ENCODE results near the gene PGA3. TPM values are rescaled to one million over a fixed set of nuclear protein-coding genes. Genes with fewer than 3 reads are reported as not detected.
"Not testable (repeated sequence)": the region's sequence is repeated elsewhere in the genome, so short reads cannot be mapped to it uniquely, and the experiment has no call there.

The PGA3 gene
- total and polyA plus RNA-seq, 5 donors from 2014 or later, result not detected

DNA sequence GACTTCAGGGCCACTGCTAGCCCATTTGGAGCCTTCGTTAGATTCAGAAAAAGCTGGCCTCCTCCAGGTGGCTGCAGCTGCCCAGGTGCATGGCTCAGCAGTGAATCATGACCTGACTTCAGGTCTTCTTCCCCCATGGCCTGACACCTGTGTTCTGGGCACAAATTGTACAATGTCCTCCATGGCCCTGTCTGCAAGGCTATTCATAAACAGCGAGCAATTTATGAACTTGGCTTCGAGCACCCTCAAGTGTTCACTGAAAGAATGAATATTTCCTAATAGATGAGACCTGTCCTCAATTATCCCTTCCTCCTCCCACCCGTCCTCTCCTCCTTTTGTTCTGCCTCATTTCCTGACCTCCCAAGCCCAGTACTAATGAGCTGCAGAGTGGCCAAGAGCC, 29.9 kb upstream of the PGA3 start:
- ATAC-seq (ENCODE audit: low read depth in 2 of 2) (no peak), DNase-seq (no peak)
- Mint-ChIP-seq H3K4me1 (peaks cover 5 to 31% (median 17%) of the 10 kb centered on the region in 4 donors), H3K36me3 (no peaks in the 10 kb centered on the region), H3K4me3 (no peak overlapping the region), H3K27me3 (peaks cover 33% of the 10 kb centered on the region), H3K9me3 (peaks cover 0 to 2% (median 0%) of the 10 kb centered on the region in 7 donors), H3K27ac (peak overlapping the region in 1 of 3 donors; percentile 65)
- H3K27ac ChIP-seq (ENCODE audit: insufficient read depth, low read length, poor library complexity, severe bottlenecking), result no peak overlapping the region
- no peak overlapping the region for H3K4me3 ChIP-seq (ENCODE audit: low read depth, low read length)
- no peaks in the 10 kb centered on the region for H3K36me3 ChIP-seq (ENCODE audit: control insufficient read depth, insufficient read depth, low read length)
- H3K9me3 ChIP-seq (ENCODE audit: control insufficient read depth in 2 of 2, low read length in 2 of 2), result no peaks in the 10 kb centered on the region
- H3K27me3 ChIP-seq (ENCODE audit: control insufficient read depth, insufficient read depth, low read length), result peaks cover 2% of the 10 kb centered on the region
- peaks cover 8% of the 10 kb centered on the region for H3K4me1 ChIP-seq (ENCODE audit: control insufficient read depth, insufficient read depth, low read length, poor library complexity, severe bottlenecking)

DNA sequence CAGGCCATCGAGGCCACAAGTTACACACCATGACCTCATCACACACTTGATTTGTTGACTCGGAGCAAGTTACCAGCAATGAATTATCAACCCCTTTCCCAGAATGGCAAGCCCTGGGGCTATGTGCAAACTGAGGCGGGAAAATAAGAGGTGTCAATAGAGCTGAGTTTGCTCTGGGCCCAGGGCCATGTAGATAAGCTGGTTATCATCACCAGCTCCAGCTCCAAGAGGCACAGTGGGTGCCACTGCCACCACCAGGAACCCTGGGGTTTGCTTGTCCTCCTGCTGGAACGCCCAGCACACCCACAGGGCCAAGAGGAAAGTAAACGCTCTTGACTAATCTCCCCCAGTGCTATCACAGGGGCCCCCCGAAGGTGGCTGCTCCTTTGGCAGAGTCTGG, 29.0 kb upstream of the PGA3 start:
- Mint-ChIP-seq H3K27me3 (peaks cover 38% of the 10 kb centered on the region), H3K36me3 (no peaks in the 10 kb centered on the region), H3K27ac (no peak overlapping the region), H3K4me3 (no peak overlapping the region), H3K4me1 (peaks cover 5 to 26% (median 14%) of the 10 kb centered on the region in 4 donors), H3K9me3 (peaks cover 0 to 2% (median 0%) of the 10 kb centered on the region in 7 donors)
- no peak overlapping the region for H3K4me3 ChIP-seq (ENCODE audit: low read depth, low read length)
- DNase-seq, result no peak
- H3K4me1 ChIP-seq (ENCODE audit: control insufficient read depth, insufficient read depth, low read length, poor library complexity, severe bottlenecking), result peaks cover 8% of the 10 kb centered on the region
- H3K36me3 ChIP-seq (ENCODE audit: control insufficient read depth, insufficient read depth, low read length), result no peaks in the 10 kb centered on the region
- H3K27me3 ChIP-seq (ENCODE audit: control insufficient read depth, insufficient read depth, low read length), result peaks cover 2% of the 10 kb centered on the region
- no peak overlapping the region for H3K27ac ChIP-seq (ENCODE audit: insufficient read depth, low read length, poor library complexity, severe bottlenecking)
- H3K9me3 ChIP-seq (ENCODE audit: control insufficient read depth in 2 of 2, low read length in 2 of 2), result no peaks in the 10 kb centered on the region
- no peak for ATAC-seq (ENCODE audit: low read depth in 2 of 2)

DNA sequence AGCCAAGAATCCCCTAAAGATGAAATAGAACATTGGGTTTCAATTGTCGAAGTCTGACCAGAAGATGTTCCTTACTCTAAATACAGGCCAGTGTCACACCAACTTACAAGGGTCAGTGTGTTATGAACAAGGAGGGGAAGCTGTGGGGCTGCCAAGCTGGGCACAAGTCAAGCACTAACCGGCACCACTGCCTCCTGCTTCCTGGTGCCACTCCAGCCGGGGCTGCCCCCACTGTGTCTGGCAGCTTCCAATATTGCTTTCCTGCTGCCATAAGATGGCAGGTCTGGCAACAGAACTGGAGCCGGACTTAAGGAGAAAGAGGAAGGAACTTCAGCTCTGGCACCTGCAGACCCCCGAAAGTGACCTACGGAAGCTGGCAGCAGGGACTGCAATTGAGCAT, 28.4 kb upstream of the PGA3 start:
- peaks cover 8% of the 10 kb centered on the region for H3K4me1 ChIP-seq (ENCODE audit: control insufficient read depth, insufficient read depth, low read length, poor library complexity, severe bottlenecking)
- DNase-seq, result no peak
- no peak overlapping the region for H3K4me3 Mint-ChIP-seq
- peaks cover 2% of the 10 kb centered on the region for H3K27me3 ChIP-seq (ENCODE audit: control insufficient read depth, insufficient read depth, low read length)
- no peak overlapping the region for H3K27ac ChIP-seq (ENCODE audit: insufficient read depth, low read length, poor library complexity, severe bottlenecking)
- H3K36me3 ChIP-seq (ENCODE audit: control insufficient read depth, insufficient read depth, low read length), result no peaks in the 10 kb centered on the region
- peaks cover 41% of the 10 kb centered on the region for H3K27me3 Mint-ChIP-seq
- no peak overlapping the region for H3K27ac Mint-ChIP-seq
- H3K4me1 Mint-ChIP-seq, result peaks cover 5 to 22% (median 14%) of the 10 kb centered on the region in 4 donors
- ATAC-seq (ENCODE audit: low read depth in 2 of 2), result no peak
- H3K4me3 ChIP-seq (ENCODE audit: low read depth, low read length), result no peak overlapping the region
- H3K9me3 Mint-ChIP-seq, result peaks cover 0 to 2% (median 0%) of the 10 kb centered on the region in 7 donors
- H3K9me3 ChIP-seq (ENCODE audit: control insufficient read depth in 2 of 2, low read length in 2 of 2), result no peaks in the 10 kb centered on the region
- H3K36me3 Mint-ChIP-seq, result no peaks in the 10 kb centered on the region

DNA sequence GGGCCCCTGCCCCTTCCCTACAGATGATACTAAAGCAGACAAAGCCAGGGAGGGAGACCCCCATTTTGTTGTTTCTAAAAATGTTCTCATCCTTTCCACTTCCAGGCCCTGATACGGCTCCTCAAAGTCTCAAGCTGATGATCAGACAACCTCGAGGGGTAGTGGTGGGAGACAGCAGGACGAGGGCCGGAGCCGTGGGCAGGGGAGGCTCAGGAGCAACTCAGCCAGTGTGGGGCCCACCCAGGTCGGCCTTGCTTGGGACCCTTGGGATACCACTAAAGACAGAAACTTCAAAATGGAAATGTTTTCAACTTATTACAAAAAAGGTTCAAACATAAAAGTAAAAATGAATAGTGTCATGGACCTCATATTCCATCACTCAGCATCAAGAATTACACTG, 26.9 kb upstream of the PGA3 start:
- H3K27me3 ChIP-seq (ENCODE audit: control insufficient read depth, insufficient read depth, low read length), result peaks cover 2% of the 10 kb centered on the region
- peaks cover 8% of the 10 kb centered on the region for H3K4me1 ChIP-seq (ENCODE audit: control insufficient read depth, insufficient read depth, low read length, poor library complexity, severe bottlenecking)
- H3K4me3 ChIP-seq (ENCODE audit: low read depth, low read length), result no peak overlapping the region
- Mint-ChIP-seq H3K27me3 (peaks cover 48% of the 10 kb centered on the region), H3K36me3 (no peaks in the 10 kb centered on the region), H3K4me3 (no peak overlapping the region), H3K4me1 (peaks cover 5 to 18% (median 14%) of the 10 kb centered on the region in 4 donors), H3K9me3 (peaks cover 0 to 2% (median 0%) of the 10 kb centered on the region in 7 donors), H3K27ac (no peak overlapping the region)
- DNase-seq (no peak), ATAC-seq (ENCODE audit: low read depth in 2 of 2) (no peak)
- H3K36me3 ChIP-seq (ENCODE audit: control insufficient read depth, insufficient read depth, low read length), result no peaks in the 10 kb centered on the region
- H3K27ac ChIP-seq (ENCODE audit: insufficient read depth, low read length, poor library complexity, severe bottlenecking), result no peak overlapping the region
- H3K9me3 ChIP-seq (ENCODE audit: control insufficient read depth in 2 of 2, low read length in 2 of 2), result no peaks in the 10 kb centered on the region

DNA sequence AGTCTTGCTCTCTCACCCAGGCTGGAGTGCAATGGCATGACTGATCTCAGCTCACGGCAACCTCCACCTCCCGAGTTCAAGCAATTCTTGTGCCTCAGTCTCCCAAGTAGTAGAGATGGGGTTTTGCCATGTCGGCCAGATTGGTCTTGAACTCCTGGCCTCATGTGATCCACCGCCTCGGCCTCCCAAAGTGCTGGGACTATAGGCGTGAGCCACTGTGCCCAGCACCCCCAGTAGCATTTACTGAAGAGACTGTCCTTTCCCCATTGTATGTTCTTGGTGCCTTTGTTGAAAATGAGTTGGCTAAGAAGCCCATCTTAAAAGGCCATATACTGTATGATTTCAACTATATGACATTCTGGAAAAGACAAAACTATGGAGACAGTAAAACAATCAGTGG, 23.1 kb upstream of the PGA3 start:
- not testable (repeated sequence) for ATAC-seq (ENCODE audit: low read depth in 2 of 2); H3K36me3 ChIP-seq (ENCODE audit: control insufficient read depth, insufficient read depth, low read length); DNase-seq; H3K4me1 ChIP-seq (ENCODE audit: control insufficient read depth, insufficient read depth, low read length, poor library complexity, severe bottlenecking); H3K27ac Mint-ChIP-seq; H3K9me3 ChIP-seq (ENCODE audit: control insufficient read depth in 2 of 2, low read length in 2 of 2); H3K27me3 ChIP-seq (ENCODE audit: control insufficient read depth, insufficient read depth, low read length); H3K36me3 Mint-ChIP-seq; H3K9me3 Mint-ChIP-seq; H3K4me3 Mint-ChIP-seq; H3K27ac ChIP-seq (ENCODE audit: insufficient read depth, low read length, poor library complexity, severe bottlenecking); H3K4me1 Mint-ChIP-seq; H3K4me3 ChIP-seq (ENCODE audit: low read depth, low read length)
- H3K27me3 Mint-ChIP-seq, result peaks cover 46% of the 10 kb centered on the region

DNA sequence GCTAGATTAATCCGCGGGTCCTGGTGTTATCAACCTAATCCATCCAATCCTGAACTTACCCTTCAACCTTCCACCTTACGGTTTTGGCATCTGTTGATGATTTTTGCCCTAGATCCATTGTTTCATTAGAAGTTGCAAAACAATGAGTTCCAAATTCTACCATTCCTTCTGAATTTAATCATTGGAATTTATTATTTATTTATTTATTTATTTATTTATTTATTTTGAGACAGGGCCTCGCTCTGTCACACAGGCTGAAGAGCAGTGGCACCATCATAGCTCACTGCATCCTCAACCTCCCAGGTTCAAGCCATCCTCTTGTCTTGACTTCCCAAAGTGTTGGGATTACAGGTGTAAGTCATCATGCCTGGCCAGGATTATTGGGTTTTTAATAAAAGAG, 21.8 kb upstream of the PGA3 start:
- Mint-ChIP-seq H3K36me3 (no peaks in the 10 kb centered on the region), H3K4me1 (no peaks in the 10 kb centered on the region), H3K4me3 (peak overlapping the region in 1 of 4 donors; percentile 27), H3K27me3 (peaks cover 39% of the 10 kb centered on the region), H3K27ac (no peak overlapping the region), H3K9me3 (no peaks in the 10 kb centered on the region)
- no peak for ATAC-seq (ENCODE audit: low read depth in 2 of 2)
- no peaks in the 10 kb centered on the region for H3K36me3 ChIP-seq (ENCODE audit: control insufficient read depth, insufficient read depth, low read length)
- no peak for DNase-seq
- H3K27ac ChIP-seq (ENCODE audit: insufficient read depth, low read length, poor library complexity, severe bottlenecking), result no peak overlapping the region
- H3K9me3 ChIP-seq (ENCODE audit: control insufficient read depth in 2 of 2, low read length in 2 of 2), result no peaks in the 10 kb centered on the region
- peaks cover 2% of the 10 kb centered on the region for H3K27me3 ChIP-seq (ENCODE audit: control insufficient read depth, insufficient read depth, low read length)
- H3K4me1 ChIP-seq (ENCODE audit: control insufficient read depth, insufficient read depth, low read length, poor library complexity, severe bottlenecking), result no peaks in the 10 kb centered on the region
- H3K4me3 ChIP-seq (ENCODE audit: low read depth, low read length), result no peak overlapping the region

DNA sequence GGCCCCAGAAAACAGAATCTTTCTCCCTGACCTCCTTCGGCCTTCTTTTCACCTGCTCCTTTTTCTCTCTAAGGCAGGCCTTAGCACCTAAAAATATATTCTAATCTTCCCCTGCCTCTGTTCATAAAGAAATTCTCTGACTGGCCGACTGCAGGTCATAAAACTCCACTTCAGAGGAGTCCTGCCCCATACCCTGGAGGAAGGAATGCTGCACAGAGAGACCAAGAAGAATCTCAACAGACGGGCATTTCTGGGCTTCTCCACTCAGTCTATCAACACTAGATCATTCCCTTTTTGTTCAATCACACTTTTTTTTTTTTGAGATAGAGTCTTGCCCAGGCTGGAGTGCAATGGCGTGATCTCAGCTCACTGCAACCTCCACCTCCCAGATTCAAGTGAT, 19.7 kb upstream of the PGA3 start:
- H3K4me1 Mint-ChIP-seq, result peaks cover 0 to 3% (median 0%) of the 10 kb centered on the region in 4 donors
- DNase-seq, result no peak
- no peaks in the 10 kb centered on the region for H3K4me1 ChIP-seq (ENCODE audit: control insufficient read depth, insufficient read depth, low read length, poor library complexity, severe bottlenecking)
- H3K4me3 ChIP-seq (ENCODE audit: low read depth, low read length), result no peak overlapping the region
- peaks cover 0 to 1% (median 0%) of the 10 kb centered on the region in 7 donors for H3K9me3 Mint-ChIP-seq
- no peaks in the 10 kb centered on the region for H3K27me3 ChIP-seq (ENCODE audit: control insufficient read depth, insufficient read depth, low read length)
- no peaks in the 10 kb centered on the region for H3K9me3 ChIP-seq (ENCODE audit: control insufficient read depth in 2 of 2, low read length in 2 of 2)
- H3K27ac Mint-ChIP-seq, result no peak overlapping the region
- no peak overlapping the region for H3K27ac ChIP-seq (ENCODE audit: insufficient read depth, low read length, poor library complexity, severe bottlenecking)
- no peaks in the 10 kb centered on the region for H3K36me3 ChIP-seq (ENCODE audit: control insufficient read depth, insufficient read depth, low read length)
- no peaks in the 10 kb centered on the region for H3K36me3 Mint-ChIP-seq
- no peak for ATAC-seq (ENCODE audit: low read depth in 2 of 2)
- H3K4me3 Mint-ChIP-seq, result no peak overlapping the region
- H3K27me3 Mint-ChIP-seq, result peaks cover 35% of the 10 kb centered on the region

DNA sequence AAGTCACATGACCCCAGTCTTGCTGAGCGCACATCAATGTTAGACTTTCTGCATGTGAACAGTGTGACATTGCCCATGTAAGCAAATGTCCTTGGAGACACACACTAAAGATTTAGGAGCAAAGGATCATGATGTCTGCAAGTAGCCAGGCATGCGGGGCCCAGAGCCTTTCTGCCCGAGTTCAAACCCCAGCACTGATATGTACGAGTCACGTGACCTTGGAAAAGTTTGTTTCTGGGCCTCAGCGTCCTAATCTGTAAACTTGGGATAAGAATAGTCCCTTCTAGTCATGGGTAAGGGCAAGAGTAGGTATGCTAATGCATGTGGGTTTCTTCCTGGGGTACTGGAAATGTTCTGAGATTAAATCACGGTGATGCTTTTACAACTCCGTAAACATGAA, 16.8 kb upstream of the PGA3 start:
- Mint-ChIP-seq H3K4me1 (peaks cover 0 to 3% (median 0%) of the 10 kb centered on the region in 4 donors), H3K9me3 (peaks cover 0 to 1% (median 0%) of the 10 kb centered on the region in 7 donors), H3K27me3 (peaks cover 24% of the 10 kb centered on the region), H3K27ac (no peak overlapping the region), H3K4me3 (no peak overlapping the region), H3K36me3 (no peaks in the 10 kb centered on the region)
- no peaks in the 10 kb centered on the region for H3K4me1 ChIP-seq (ENCODE audit: control insufficient read depth, insufficient read depth, low read length, poor library complexity, severe bottlenecking)
- no peaks in the 10 kb centered on the region for H3K36me3 ChIP-seq (ENCODE audit: control insufficient read depth, insufficient read depth, low read length)
- no peaks in the 10 kb centered on the region for H3K27me3 ChIP-seq (ENCODE audit: control insufficient read depth, insufficient read depth, low read length)
- H3K27ac ChIP-seq (ENCODE audit: insufficient read depth, low read length, poor library complexity, severe bottlenecking), result no peak overlapping the region
- H3K4me3 ChIP-seq (ENCODE audit: low read depth, low read length), result no peak overlapping the region
- ATAC-seq (ENCODE audit: low read depth in 2 of 2) (no peak), DNase-seq (no peak)
- H3K9me3 ChIP-seq (ENCODE audit: control insufficient read depth in 2 of 2, low read length in 2 of 2), result no peaks in the 10 kb centered on the region

All from CD4-positive, CD25-positive, alpha-beta regulatory T cell (primary cell).